GM12874 (cell line): ENCODE measurements around the gene SYT8.

Source experiments
- TF ChIP-seq, protein P1 (sequence below): IDR thresholded peaks from 2 replicates; pipeline ENCODE4 v1.5.1; 2011; ENCODE audit warnings: low read depth, mild to moderate bottlenecking, control low read depth, low read length, moderate library complexity; ENCODE audit not compliant: insufficient read depth

SYT8 gene

DNA sequence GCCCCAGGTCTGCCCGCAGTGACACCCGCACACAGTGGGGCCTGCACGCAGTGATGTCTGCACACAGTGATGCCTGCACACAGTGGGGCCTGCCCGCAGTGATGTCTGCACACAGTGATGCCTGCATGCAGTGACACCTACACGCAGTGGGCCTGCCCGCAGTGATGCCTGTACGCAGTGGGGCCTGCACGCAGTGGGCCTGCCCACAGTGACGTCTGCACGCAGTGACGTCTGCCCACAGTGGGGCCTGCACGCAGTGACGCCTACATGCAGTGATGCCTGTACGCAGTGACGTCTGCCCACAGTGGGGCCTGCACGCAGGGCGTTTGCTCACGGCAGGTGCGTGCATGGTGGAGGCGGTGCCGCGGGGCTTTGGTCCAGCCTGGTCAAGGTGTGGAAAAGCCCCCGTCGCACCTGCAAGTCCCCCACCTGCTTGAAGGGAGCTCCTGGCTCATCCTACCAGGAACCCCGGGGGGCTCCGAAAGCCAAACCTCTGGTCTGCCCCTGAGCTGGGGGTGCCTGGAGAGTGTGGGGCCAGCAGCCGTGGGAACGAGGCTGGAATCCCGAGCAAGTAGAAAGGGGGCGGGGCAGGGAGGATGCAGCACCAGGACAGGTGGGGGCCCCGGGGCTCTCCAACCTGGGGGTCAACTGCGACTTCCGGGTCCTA lies 8.9 kb upstream of the SYT8 start:
- TF ChIP-seq, protein P1, sequence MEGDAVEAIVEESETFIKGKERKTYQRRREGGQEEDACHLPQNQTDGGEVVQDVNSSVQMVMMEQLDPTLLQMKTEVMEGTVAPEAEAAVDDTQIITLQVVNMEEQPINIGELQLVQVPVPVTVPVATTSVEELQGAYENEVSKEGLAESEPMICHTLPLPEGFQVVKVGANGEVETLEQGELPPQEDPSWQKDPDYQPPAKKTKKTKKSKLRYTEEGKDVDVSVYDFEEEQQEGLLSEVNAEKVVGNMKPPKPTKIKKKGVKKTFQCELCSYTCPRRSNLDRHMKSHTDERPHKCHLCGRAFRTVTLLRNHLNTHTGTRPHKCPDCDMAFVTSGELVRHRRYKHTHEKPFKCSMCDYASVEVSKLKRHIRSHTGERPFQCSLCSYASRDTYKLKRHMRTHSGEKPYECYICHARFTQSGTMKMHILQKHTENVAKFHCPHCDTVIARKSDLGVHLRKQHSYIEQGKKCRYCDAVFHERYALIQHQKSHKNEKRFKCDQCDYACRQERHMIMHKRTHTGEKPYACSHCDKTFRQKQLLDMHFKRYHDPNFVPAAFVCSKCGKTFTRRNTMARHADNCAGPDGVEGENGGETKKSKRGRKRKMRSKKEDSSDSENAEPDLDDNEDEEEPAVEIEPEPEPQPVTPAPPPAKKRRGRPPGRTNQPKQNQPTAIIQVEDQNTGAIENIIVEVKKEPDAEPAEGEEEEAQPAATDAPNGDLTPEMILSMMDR: no peak

DNA sequence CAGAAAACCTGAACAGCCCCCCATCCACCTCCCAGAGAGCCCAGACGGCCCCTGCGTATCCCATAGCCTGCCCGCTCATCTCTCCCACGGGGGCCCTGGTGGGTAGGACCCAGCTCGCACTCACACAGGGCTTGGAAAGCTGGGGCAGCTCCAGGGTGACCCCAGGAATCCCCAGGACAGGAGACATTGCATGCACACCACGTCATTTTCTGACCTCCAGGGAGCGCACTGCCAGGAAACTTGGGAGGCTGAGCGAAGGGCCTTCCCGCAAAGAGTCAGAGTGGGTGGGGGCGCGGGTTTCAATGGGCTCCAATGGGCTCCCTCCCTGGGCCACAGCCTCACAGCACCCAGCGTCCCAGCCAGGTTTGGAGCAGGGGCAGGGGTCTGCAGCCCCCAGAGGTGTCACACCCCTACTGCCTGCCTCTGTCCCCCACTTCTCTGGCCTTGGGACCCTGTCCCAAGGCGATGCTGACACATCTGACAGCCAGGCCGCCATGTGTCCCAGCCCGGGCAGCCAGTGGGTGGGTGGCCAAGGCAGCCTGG lies 8.2 kb upstream of the SYT8 start:
- TF ChIP-seq, protein P1: no peak

DNA sequence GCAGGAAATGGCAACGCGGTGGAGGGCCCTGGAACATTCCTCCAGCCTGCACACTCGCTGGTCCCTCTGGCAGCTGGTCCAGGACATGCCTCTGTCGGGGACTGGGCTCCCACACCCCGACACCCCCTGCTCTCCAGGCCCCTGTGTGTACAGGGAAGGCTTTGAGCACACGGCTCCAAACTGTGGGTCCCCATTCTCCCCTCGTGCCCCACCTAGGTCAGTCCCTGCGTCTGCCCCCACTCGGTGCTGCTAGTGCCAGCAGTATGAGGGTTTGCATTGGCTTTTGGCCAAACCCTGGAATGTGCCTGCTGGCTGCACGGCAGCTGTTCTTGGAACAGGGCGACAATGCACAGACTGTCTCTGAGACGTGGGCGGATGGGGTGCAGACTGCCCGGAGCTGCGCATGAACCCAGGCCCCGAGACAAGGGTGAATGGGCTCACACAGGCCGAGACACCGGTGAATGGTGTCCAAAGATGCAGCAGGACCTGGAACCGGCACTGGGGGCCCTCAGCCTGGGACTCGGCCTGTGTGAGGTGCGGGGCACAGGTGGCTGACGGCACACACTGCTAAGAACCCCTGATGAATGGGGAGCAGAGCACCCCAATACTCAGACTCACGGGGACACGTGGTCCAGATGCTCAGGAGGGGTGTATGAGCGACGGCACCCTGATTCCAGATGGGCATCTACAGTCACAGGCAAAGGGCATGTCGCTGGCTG lies 7.5 kb upstream of the SYT8 start:
- TF ChIP-seq, protein P1: no peak

DNA sequence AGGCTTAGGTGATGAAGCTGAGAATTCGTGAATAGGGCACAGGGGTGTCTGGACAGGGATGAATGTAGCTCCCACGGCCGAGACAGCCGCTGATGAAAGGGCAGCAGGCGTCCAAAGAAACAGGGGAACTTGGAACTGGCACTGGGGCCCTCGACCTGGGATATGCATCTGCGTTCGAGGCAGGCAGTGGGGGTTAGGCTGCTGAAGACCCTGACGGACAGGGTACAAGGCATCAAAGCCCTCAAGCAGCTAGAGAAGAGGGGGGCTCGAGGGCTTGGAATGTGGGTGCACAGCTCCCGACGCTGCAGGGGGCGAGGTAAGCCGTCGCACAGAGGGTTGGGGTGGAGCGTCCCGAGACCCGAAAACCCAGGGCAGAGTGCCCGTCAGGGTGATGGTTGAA lies 6.9 kb upstream of the SYT8 start:
- TF ChIP-seq, protein P1: no peak

DNA sequence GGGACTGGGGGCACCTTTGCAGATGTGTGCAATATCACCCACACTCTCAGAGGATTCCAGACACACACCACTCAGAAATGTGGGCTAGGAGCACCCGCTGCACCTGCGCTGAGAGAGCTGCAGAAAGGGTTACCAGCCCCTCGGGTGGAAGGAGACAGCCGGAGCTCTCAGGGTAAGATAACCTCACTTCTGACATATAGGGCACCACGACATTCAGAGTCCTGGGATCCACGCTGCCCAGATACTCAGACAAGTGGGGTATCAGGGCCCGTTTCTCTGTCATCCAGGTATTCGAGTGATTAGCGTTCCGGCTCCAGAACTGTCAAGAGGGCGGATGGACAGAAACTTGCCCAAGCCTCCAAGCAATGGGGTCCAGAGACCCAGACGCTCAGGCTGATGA lies 6.2 kb upstream of the SYT8 start:
- TF ChIP-seq, protein P1: no peak

DNA sequence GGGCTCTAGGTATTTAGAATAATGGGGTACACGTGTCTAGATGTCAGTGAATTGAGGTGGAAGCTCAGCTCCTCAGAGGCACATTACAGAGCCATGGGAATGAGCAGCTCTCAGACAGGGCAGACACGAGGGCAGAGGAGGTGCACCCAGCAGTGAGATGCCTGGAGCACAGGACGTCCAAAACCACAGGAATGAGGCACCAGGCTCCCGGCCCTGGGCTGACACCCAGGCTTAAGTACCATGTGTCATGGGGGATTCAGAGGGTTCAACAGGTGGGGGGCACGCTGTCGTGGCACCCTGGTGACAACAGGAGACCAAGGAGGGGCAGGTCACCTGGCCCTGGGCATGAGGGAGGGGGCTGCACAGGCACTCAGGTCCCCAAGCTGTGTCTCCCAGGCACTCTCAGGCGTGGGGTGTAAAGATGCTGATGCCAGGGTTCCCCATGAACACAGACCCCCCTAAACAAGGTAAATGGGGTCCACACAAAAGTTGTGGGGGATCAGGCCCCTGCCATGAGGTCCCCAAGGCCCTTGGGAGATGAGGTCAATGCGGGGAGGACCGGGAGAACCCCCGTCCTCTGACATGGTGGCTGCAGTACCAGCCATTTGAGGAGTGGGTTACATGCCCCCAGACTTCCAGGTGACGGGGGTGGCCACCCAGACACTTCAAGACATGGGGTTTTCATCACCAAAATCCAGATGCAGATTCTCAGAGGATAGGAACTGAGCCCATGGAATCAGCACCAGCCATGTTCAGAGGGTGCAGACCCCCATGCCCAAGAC lies 5.6 kb upstream of the SYT8 start:
- TF ChIP-seq, protein P1: no peak

DNA sequence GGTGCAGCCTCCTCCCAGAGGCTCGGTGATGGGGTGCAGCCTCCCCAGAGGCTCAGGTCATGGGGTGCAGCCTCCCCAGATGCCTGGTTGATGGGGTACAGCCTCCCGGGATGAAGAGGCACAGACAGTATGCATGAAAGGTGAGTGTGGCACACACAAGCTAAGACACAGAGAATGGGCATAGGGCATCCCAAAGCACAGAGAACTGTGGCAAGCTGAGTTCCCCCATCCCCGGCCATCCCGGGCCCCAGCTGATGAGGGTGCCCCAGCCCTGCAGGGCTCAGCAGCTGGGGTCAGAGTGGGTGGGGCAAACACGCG lies 4.8 kb upstream of the SYT8 start:
- TF ChIP-seq, protein P1: no peak
